Smooth muscle cell (in vitro differentiated cells): ENCODE measurements around the gene SPATS2. TPM values are rescaled to one million over a fixed set of nuclear protein-coding genes. Genes with fewer than 3 reads are reported as not detected.
"Not testable (repeated sequence)": the region's sequence is repeated elsewhere in the genome, so short reads cannot be mapped to it uniquely, and the experiment has no call there.

Experiments used
- DNase-seq: peaks from one replicate; lab custom pipeline; 2025; ENCODE audit not compliant: unreplicated experiment; lab: John Stamatoyannopoulos, UW
- H2AFZ ChIP-seq: fragments of 200-600 bp; sonication (generic); 2 replicates; pipeline ENCODE4 v1.6.0; 2016; ENCODE audit warnings: antibody characterized with exemption, low read depth, mild to moderate bottlenecking
- H3F3A ChIP-seq: fragments of 200-600 bp; sonication (generic); 2 replicates; pipeline ENCODE4 v1.6.0; 2017; ENCODE audit warnings: antibody characterized with exemption, low read depth
- H3K27ac ChIP-seq: fragments of 200-600 bp; sonication (generic); 2 replicates; pipeline ENCODE4 v1.5.1; 2016; ENCODE audit warnings: low read depth, mild to moderate bottlenecking
- H3K27me3 ChIP-seq: fragments of 200-600 bp; sonication (generic); 2 replicates; pipeline ENCODE4 v1.6.1; 2016; ENCODE audit warnings: low read depth, mild to moderate bottlenecking
- H3K36me3 ChIP-seq: fragments of 200-600 bp; sonication (generic); 2 replicates; pipeline ENCODE4 v1.5.1; 2016; ENCODE audit warnings: low read depth
- H3K4me1 ChIP-seq: fragments of 200-600 bp; sonication (generic); 2 replicates; pipeline ENCODE4 v1.5.1; 2016; ENCODE audit warnings: low read depth
- H3K4me2 ChIP-seq: fragments of 200-600 bp; sonication (generic); 2 replicates; pipeline ENCODE4 v1.6.0; 2016; ENCODE audit warnings: mild to moderate bottlenecking
- H3K4me3 ChIP-seq: fragments of 200-600 bp; sonication (generic); 2 replicates; pipeline ENCODE4 v1.5.1; 2016; ENCODE audit warnings: mild to moderate bottlenecking
- H3K79me2 ChIP-seq: fragments of 200-600 bp; sonication (generic); 2 replicates; pipeline ENCODE4 v1.6.0; 2016; ENCODE audit warnings: low read depth, mild to moderate bottlenecking
- H3K9ac ChIP-seq: fragments of 200-600 bp; sonication (generic); 2 replicates; pipeline ENCODE4 v1.6.0; 2016; ENCODE audit warnings: low read depth
- H3K9me3 ChIP-seq: fragments of 200-600 bp; sonication (generic); replicated peaks from 2 replicates; pipeline ENCODE4 v1.5.1; 2016; ENCODE audit warnings: low read depth
- H4K20me1 ChIP-seq: fragments of 200-600 bp; sonication (generic); 2 replicates; pipeline ENCODE4 v1.6.0; 2016; ENCODE audit warnings: low read depth
- CTCF ChIP-seq: fragments of 200-600 bp; sonication (generic); IDR thresholded peaks from 2 replicates; pipeline ENCODE4 v1.5.1; 2017; ENCODE audit warnings: borderline replicate concordance, mild to moderate bottlenecking, antibody characterized with exemption; ENCODE audit not compliant: insufficient read depth, poor library complexity, severe bottlenecking
- WGBS: methylation state at CpG from one replicate; pipeline ENCODE4 v1.1.7; 2016; ENCODE audit warnings: low lambda C conversion rate; 5-methylcytosine and 5-hydroxymethylcytosine counted together
- polyA plus RNA-seq: library from polyadenylated mRNA; unstranded; fragments of >200 nt; fragmentation: Nextera tagmentation; extraction: Ambion mirVana; gene quantifications from 2 replicates; pipeline ENCODE4 v1.2.1, GENCODE V29; 2016
- total RNA-seq: library from RNA; depleted of rRNA; stranded (reverse); fragments of >200 nt; gene quantifications from 2 replicates; pipeline ENCODE4 v1.2.3, GENCODE V29; 2014

SPATS2 gene
- total and polyA plus RNA-seq, 2 experiments from 2014 or later, result 33.6 to 35.6 TPM

- no peak overlapping the region for H3K4me2 ChIP-seq
- no peaks in the 10 kb centered on the region for H3K79me2 ChIP-seq
- peaks cover 15% of the 10 kb centered on the region for H3K36me3 ChIP-seq
- no peaks in the 10 kb centered on the region for H3K27me3 ChIP-seq
- 98% methylated on average over 7 of the region's 7 CpGs for WGBS
- H3F3A ChIP-seq, result no peaks in the 10 kb centered on the region
- no peaks in the 10 kb centered on the region for H3K4me1 ChIP-seq
- no peaks in the 10 kb centered on the region for H3K9me3 ChIP-seq
- TF ChIP-seq CTCF, result no peak
- H2AFZ ChIP-seq, result no peak overlapping the region
- no peak overlapping the region for H3K27ac ChIP-seq
- H3K4me3 ChIP-seq, result no peak overlapping the region
- no peak overlapping the region for H3K9ac ChIP-seq
- no peak for DNase-seq
- no peaks in the 10 kb centered on the region for H4K20me1 ChIP-seq
Measured at GRCh38 chr12:49527361-49528130, 160.3 kb downstream of the SPATS2 start.

GRCh38 chr12:49529414-49529813 is 162.2 kb downstream of the SPATS2 start:
- no peaks in the 10 kb centered on the region for H3K79me2 ChIP-seq
- no peaks in the 10 kb centered on the region for H4K20me1 ChIP-seq
- no peak overlapping the region for H2AFZ ChIP-seq
- H3K4me3 ChIP-seq, result no peak overlapping the region
- no peaks in the 10 kb centered on the region for H3K4me1 ChIP-seq
- 88% methylated on average over 1 of the region's 1 CpG for WGBS
- no peaks in the 10 kb centered on the region for H3K9me3 ChIP-seq
- H3K27ac ChIP-seq, result no peak overlapping the region
- H3K4me2 ChIP-seq, result no peak overlapping the region
- H3K36me3 ChIP-seq, result peaks cover 15% of the 10 kb centered on the region
- DNase-seq, result no peak
- no peak overlapping the region for H3K9ac ChIP-seq
- H3K27me3 ChIP-seq, result no peaks in the 10 kb centered on the region
- H3F3A ChIP-seq, result no peaks in the 10 kb centered on the region
- no peak for TF ChIP-seq CTCF

DNA sequence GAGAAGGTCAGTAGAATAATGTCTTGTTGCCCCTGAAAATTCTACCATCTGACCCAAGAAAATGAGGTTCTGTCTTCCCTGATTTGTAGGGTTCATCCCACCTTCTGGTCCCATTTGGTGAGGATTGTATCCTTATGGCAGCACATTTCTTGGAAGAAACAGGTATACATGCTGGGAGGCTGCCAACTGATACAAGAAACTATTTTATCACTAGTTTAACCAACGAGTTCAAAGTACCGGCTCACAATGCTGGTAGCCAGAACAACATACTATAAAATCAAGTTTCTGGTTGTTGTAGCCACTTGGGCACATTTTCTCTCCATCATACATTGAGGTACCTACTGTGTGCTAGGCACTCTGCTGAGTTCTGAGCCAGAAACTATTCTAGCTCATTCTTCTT is 164.5 kb downstream of the SPATS2 start:
- H3K4me3 ChIP-seq, result no peak overlapping the region
- no peaks in the 10 kb centered on the region for H3K9me3 ChIP-seq
- no peak for DNase-seq
- H3K4me1 ChIP-seq, result no peaks in the 10 kb centered on the region
- no peaks in the 10 kb centered on the region for H3K36me3 ChIP-seq
- no peak overlapping the region for H3K27ac ChIP-seq
- H3K79me2 ChIP-seq, result no peaks in the 10 kb centered on the region
- H3K9ac ChIP-seq, result no peak overlapping the region
- no peaks in the 10 kb centered on the region for H4K20me1 ChIP-seq
- no peak overlapping the region for H2AFZ ChIP-seq
- no peak for TF ChIP-seq CTCF
- peaks cover 22% of the 10 kb centered on the region for H3K27me3 ChIP-seq
- H3K4me2 ChIP-seq, result no peak overlapping the region
- H3F3A ChIP-seq, result no peaks in the 10 kb centered on the region
- 86% methylated on average over 2 of the region's 2 CpGs for WGBS

DNA sequence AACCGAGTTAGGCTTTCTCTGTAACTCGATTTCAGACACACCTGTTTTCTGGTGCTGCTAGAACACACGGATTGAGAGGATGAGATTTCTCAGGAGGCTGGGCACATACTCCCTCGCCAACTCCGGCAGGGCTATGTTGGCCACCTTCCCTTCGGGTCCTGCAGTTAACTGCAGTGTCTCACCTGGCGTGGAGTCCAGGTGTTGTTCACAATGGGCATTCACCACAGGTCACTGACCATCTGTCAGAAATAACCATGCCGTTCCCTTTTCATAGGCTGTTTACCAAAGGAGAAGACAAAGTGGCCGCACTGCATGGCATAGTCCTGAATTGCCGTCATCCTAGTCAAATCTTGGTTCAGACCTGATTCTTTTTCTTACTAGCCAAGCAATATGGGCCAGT is 166.1 kb downstream of the SPATS2 start:
- H3K9ac ChIP-seq, result no peak overlapping the region
- no peak for TF ChIP-seq CTCF
- no peak for DNase-seq
- no peaks in the 10 kb centered on the region for H3K79me2 ChIP-seq
- H3K27ac ChIP-seq, result no peak overlapping the region
- peaks cover 38% of the 10 kb centered on the region for H3K27me3 ChIP-seq
- no peaks in the 10 kb centered on the region for H3F3A ChIP-seq
- H3K4me3 ChIP-seq, result no peak overlapping the region
- no peaks in the 10 kb centered on the region for H3K36me3 ChIP-seq
- no peak overlapping the region for H2AFZ ChIP-seq
- no peaks in the 10 kb centered on the region for H4K20me1 ChIP-seq
- H3K4me2 ChIP-seq, result no peak overlapping the region
- 93% methylated on average over 10 of the region's 10 CpGs for WGBS
- no peaks in the 10 kb centered on the region for H3K9me3 ChIP-seq
- peaks cover 3% of the 10 kb centered on the region for H3K4me1 ChIP-seq

DNA sequence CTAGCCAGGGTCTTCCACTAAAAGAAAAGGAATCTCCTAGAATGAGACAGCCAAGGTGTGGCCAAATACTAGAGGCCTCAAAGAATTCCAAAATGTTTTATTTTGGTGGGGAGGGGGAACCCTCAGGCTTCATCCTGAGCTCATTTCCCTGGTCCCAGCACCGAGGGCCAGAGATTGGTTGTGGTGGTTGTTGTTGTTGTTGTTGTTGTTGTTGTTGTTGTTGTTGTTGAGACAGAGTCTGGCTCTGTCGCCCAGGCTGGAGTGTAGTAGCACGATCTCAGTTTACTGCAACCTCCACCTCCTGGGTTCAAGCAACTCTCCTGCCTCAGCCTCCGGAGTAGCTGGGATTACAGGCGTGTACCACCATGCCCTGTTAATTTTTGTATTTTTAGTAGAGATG is 166.9 kb downstream of the SPATS2 start:
- H3K4me2 ChIP-seq, H3K4me1 ChIP-seq, H3K9ac ChIP-seq, H3K27ac ChIP-seq, H2AFZ ChIP-seq, H3K36me3 ChIP-seq, DNase-seq, H3K9me3 ChIP-seq, H3K79me2 ChIP-seq, H3F3A ChIP-seq, H3K4me3 ChIP-seq, H4K20me1 ChIP-seq: not testable (repeated sequence)
- H3K27me3 ChIP-seq, result peaks cover 46% of the 10 kb centered on the region
- 98% methylated on average over 5 of the region's 5 CpGs for WGBS
